Lower lobe of right lung (tissue), 2 donors: ENCODE measurements around the gene TMEM131L. TPM values are rescaled to one million over a fixed set of nuclear protein-coding genes. Genes with fewer than 3 reads are reported as not detected.

Experiments used
- ATAC-seq, 2 donors: fragments of 200-7000 bp; cut with Tn5 transposase; one replicate each; pipeline ENCODE4 v1.9.1; 2020 to 2022; ENCODE audit warnings: mild to moderate bottlenecking in 2 of 2, moderate library complexity in 2 of 2
- DNase-seq: peaks from one replicate; pipeline ENCODE4 v3.0.0-alpha.2; 2020
- H3K27ac ChIP-seq: fragments of 200-600 bp; one replicate; pipeline ENCODE4 v1.8.0; 2022
- H3K27me3 ChIP-seq: fragments of 200-600 bp; one replicate; pipeline ENCODE4 v1.8.0; 2022; ENCODE audit warnings: low read depth
- H3K36me3 ChIP-seq: fragments of 200-600 bp; one replicate; pipeline ENCODE4 v1.8.0; 2022; ENCODE audit warnings: mild to moderate bottlenecking
- H3K4me1 ChIP-seq: fragments of 200-600 bp; one replicate; pipeline ENCODE4 v1.8.0; 2022
- H3K4me3 ChIP-seq: fragments of 200-600 bp; one replicate; pipeline ENCODE4 v1.8.0; 2022; ENCODE audit warnings: mild to moderate bottlenecking
- H3K9me3 ChIP-seq: fragments of 200-600 bp; one replicate; pipeline ENCODE4 v1.8.0; 2022
- intact Hi-C: fragments of 100-400 bp; cut with DNase I; formaldehyde crosslinking; loops from one replicate; pipeline ENCODE4 v1.11.0; 2022
- total RNA-seq: library from RNA; stranded (reverse); fragmentation: NEBNext Ultra II Directional; extraction: Animal tissue kit (Norgen Biotek cat#: 25700); gene quantifications from one replicate; pipeline ENCODE4 v1.2.1, GENCODE V29; 2021
- TF ChIP-seq, protein P1 (sequence below): fragments of 200-600 bp; IDR thresholded peaks from one replicate; pipeline ENCODE4 v1.8.0; 2022; ENCODE audit warnings: antibody characterized with exemption, mild to moderate bottlenecking
- donor health status: DM: no; HTN: yes; CAD: no; lungs with severe emphysema.

TMEM131L gene
- total RNA-seq, 1 donor from 2014 or later, result 21.7 TPM

- H3K27ac ChIP-seq, result no peak overlapping the region
- intact Hi-C loops, result no loop called here
- no peaks in the 10 kb centered on the region for H3K27me3 ChIP-seq
- H3K4me1 ChIP-seq, result peaks cover 58% of the 10 kb centered on the region
- no peaks in the 10 kb centered on the region for H3K9me3 ChIP-seq
- H3K36me3 ChIP-seq, result no peaks in the 10 kb centered on the region
- DNase-seq (no peak), ATAC-seq (peak in 1 of 2 donors; percentile 20)
- TF ChIP-seq, protein P1, sequence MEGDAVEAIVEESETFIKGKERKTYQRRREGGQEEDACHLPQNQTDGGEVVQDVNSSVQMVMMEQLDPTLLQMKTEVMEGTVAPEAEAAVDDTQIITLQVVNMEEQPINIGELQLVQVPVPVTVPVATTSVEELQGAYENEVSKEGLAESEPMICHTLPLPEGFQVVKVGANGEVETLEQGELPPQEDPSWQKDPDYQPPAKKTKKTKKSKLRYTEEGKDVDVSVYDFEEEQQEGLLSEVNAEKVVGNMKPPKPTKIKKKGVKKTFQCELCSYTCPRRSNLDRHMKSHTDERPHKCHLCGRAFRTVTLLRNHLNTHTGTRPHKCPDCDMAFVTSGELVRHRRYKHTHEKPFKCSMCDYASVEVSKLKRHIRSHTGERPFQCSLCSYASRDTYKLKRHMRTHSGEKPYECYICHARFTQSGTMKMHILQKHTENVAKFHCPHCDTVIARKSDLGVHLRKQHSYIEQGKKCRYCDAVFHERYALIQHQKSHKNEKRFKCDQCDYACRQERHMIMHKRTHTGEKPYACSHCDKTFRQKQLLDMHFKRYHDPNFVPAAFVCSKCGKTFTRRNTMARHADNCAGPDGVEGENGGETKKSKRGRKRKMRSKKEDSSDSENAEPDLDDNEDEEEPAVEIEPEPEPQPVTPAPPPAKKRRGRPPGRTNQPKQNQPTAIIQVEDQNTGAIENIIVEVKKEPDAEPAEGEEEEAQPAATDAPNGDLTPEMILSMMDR, result no peak
- H3K4me3 ChIP-seq, result no peak overlapping the region
These were observed 56.0 kb downstream of the TMEM131L start for GRCh38 chr4:153521999-153522801.

DNA sequence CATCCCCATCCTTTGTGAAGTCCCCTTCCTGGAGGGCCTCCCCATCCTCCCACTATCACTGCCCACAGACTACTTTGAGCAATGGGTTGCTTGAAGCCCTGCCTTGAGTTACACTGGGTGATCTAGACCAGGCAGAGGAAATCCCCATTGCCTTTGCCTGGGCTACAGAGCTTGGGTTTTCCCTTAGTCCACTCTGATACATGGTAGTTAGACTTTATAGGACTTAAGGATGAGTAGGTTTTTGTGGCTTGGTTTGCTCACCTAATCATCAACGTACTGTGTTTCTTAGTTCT lies 56.6 kb downstream of the TMEM131L start:
- H3K4me3 ChIP-seq, result no peak overlapping the region
- H3K27ac ChIP-seq, result no peak overlapping the region
- intact Hi-C loops, result no loop called here
- TF ChIP-seq, protein P1, result no peak
- no peaks in the 10 kb centered on the region for H3K9me3 ChIP-seq
- H3K4me1 ChIP-seq, result peaks cover 58% of the 10 kb centered on the region
- no peak for DNase-seq
- no peaks in the 10 kb centered on the region for H3K36me3 ChIP-seq
- ATAC-seq, result no peak
- no peaks in the 10 kb centered on the region for H3K27me3 ChIP-seq

DNA sequence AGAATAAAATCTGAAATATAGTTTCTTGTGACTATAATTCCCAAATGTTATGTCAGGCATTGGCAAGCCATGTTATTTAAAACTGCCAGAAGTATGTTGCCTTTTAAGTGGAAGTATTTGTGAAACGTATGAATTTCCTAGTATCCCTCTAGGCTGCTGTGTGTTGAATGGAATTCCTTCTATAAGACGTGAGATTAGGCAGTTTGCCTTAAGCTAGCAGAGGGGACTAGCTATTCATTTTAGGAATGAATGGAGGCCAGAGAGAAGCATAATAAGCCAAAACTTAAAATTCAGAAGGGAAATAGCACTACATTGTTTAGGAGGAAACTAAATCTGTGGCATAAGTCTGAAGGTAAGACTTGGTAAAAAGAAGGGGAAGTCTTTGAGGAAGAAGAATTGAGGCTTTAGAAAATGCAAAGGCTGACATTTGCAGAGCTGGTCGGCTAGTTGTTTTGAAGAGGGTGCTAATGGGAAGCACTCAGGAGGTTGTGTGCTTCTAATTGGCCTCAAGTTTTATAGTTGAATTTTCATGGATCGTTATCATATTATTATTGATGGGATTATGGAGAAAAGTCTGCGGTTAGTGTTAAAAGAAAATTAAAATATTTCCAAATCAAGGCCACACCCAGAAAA lies 57.1 kb downstream of the TMEM131L start:
- DNase-seq (no peak), ATAC-seq (no peak)
- peaks cover 58% of the 10 kb centered on the region for H3K4me1 ChIP-seq
- no peaks in the 10 kb centered on the region for H3K27me3 ChIP-seq
- H3K36me3 ChIP-seq, result no peaks in the 10 kb centered on the region
- intact Hi-C loops, result no loop called here
- TF ChIP-seq, protein P1, result no peak
- no peak overlapping the region for H3K4me3 ChIP-seq
- H3K27ac ChIP-seq, result no peak overlapping the region
- no peaks in the 10 kb centered on the region for H3K9me3 ChIP-seq

DNA sequence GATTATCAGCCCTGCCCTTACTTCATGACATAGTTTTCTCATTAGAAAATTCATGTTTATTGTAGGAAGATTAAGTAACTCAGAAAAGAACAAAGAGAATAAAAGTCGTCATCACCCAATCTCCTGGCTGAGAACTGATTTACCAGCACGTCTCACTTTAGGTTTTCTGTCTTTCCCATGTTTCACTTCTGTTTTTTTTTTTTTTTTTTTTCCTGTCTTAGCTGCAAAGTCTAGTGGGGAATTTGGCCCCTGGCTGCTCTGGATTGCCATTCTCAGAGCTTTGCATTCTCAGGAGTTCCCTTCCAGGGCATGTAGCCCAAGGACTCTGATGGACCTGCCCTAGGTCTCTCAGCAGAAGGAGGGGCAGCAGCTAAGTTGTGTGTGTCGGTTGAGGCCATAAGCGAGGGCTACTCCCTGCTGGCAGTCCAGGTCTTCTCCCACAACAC lies 57.8 kb downstream of the TMEM131L start:
- DNase-seq (no peak), ATAC-seq (peak in 1 of 2 donors; percentile 11)
- H3K4me3 ChIP-seq, result no peak overlapping the region
- intact Hi-C loops, result no loop called here
- no peaks in the 10 kb centered on the region for H3K27me3 ChIP-seq
- no peaks in the 10 kb centered on the region for H3K9me3 ChIP-seq
- H3K36me3 ChIP-seq, result no peaks in the 10 kb centered on the region
- H3K27ac ChIP-seq, result no peak overlapping the region
- peaks cover 62% of the 10 kb centered on the region for H3K4me1 ChIP-seq
- TF ChIP-seq, protein P1, result no peak

DNA sequence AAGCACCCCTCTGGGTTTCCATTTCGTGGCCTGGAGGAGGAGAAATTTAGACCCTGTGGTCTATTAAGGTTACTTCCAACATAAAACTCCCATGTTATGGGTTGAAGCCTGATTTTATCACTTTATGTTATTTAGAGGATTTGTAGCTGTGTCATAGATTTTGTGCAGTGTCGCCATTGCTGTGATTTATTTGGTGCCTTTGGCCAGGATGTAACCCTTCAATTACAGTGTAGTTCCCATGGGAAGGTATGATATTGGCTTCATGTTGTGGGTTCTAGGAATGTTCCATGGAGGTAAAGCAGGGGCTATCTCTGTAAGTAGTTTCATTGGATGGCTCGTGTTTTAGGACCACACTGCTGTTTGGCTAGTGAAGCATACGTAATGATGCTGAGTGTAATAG lies 58.5 kb downstream of the TMEM131L start:
- DNase-seq, result no peak
- ATAC-seq, result no peak
- H3K4me3 ChIP-seq, result no peak overlapping the region
- intact Hi-C loops, result no loop called here
- TF ChIP-seq, protein P1, result no peak
- no peaks in the 10 kb centered on the region for H3K9me3 ChIP-seq
- H3K27ac ChIP-seq, result no peak overlapping the region
- no peaks in the 10 kb centered on the region for H3K36me3 ChIP-seq
- peaks cover 62% of the 10 kb centered on the region for H3K4me1 ChIP-seq
- no peaks in the 10 kb centered on the region for H3K27me3 ChIP-seq
